GM12801 (cell line): Measurements from ENCODE around the gene ACSF2.

Experiments used
- TF ChIP-seq, protein P1 (sequence below): IDR thresholded peaks from one replicate; pipeline ENCODE4 v1.5.1; 2011; ENCODE audit warnings: control low read depth; ENCODE audit not compliant: insufficient read length; ENCODE audit errors: extremely low read depth

Gene ACSF2

DNA sequence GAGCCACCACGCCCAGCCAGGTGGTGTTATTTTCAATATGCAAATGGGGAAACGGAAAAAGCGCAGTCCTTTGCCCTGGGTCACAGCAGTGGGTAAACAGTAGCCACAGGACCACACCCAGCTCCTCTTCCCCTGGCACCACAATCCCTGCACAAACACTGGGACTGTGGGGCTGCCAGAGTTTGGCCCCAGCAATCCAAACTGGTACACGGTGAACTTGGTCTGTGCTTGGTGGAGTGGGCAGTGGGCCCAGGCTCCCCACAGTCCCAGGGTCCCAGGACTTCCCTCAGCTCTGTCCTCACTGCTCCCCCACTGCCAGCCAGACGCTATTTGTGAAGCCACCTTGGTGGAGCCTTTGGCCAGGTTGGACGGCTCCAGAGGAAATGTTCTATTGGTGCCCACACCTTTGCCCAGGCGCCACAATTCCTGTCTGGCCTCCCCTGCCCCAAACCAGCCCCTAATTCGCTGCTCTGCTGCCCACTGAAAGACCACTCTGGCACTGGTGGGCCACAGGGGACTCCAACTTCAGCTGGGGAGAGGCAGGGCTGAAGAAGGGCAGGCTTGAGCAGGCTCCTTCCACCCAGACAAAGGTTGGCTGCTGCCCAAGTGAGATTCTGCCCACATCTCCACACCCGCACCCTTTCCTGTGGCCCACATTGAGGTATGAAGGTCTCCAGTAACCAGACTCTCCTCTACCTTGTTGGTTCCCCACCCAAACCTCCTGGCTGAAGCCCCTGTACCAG lies 40.5 kb downstream of the ACSF2 start:
- TF ChIP-seq, protein P1, sequence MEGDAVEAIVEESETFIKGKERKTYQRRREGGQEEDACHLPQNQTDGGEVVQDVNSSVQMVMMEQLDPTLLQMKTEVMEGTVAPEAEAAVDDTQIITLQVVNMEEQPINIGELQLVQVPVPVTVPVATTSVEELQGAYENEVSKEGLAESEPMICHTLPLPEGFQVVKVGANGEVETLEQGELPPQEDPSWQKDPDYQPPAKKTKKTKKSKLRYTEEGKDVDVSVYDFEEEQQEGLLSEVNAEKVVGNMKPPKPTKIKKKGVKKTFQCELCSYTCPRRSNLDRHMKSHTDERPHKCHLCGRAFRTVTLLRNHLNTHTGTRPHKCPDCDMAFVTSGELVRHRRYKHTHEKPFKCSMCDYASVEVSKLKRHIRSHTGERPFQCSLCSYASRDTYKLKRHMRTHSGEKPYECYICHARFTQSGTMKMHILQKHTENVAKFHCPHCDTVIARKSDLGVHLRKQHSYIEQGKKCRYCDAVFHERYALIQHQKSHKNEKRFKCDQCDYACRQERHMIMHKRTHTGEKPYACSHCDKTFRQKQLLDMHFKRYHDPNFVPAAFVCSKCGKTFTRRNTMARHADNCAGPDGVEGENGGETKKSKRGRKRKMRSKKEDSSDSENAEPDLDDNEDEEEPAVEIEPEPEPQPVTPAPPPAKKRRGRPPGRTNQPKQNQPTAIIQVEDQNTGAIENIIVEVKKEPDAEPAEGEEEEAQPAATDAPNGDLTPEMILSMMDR: no peak

GRCh38 chr17:50467114-50467854 lies 41.3 kb downstream of the ACSF2 start:
- TF ChIP-seq, protein P1: no peak

- TF ChIP-seq, protein P1: no peak
Observed at GRCh38 chr17:50467855-50468303, 41.9 kb downstream of the ACSF2 start.

DNA sequence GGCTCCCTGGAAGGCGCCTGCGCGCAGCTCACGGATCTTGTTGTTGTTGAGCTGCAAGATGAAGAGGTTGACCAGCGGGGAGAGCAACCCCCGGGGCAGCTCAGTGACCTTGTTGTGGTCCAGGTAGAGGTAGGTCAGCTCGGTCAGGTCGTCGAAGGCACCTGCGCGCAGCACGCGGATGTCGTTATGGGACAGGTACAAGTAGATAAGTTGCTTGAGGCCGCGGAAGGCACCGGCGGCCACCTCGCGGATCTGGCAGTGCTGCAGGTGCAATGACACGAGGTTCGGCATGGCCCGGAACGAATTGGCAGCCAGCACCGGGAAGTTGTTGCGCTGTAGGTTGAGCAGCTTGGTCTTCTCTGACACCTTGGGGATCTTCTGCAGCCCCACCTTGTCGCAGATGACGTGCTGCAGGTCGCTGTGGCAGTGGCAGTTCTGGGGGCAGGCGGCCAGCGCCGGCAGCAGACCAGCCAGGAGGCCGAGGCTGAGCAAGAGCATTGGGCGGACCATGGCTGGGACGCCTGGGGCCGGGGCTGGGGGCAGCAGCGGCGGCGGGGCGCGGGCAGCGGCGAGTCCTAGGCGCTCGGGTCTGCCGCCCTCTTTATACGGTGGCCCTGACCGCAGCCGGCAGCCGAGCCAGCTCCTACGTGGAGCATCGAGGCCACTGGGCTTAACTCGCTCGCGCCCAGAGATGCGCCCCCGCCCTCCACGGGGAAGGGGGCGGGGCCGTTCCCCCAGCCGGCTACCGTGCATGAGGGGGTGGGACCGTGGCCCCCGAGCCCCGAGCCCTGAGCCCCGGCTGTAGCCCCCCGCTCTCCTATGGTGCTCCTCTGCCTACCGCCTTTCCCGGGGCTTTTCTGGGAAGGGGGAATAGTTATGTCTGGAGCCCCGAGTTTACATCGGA lies 42.5 kb downstream of the ACSF2 start, which contains the start of gene CHAD:
CHAD (minus strand) TSS at position 577 of the 904 bp plus-strand sequence; CDS start at position 510, 67 bp downstream.
- TF ChIP-seq, protein P1: no peak

DNA sequence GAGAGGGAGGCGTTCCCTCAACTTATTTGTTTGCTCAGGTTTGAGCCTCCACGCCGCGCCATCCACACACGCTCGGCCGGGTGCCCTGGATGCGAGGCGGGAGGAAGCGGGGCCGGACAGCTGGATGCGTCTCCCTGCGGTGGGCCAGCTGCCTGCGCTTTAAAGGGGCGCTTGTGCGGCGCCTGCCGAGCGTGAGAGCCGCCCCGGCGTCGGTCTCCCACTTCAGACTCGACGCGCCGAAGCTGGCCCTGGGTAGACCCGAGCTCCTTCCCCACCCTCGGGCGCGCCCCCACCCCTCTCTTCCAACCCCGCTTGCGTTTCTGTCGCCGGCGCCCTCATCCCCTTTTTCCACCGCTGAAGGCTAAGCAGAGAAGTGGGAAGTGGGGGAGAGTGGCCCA lies 43.2 kb downstream of the ACSF2 start:
- TF ChIP-seq, protein P1: no peak

- TF ChIP-seq, protein P1: no peak
Observed at GRCh38 chr17:50469671-50470305, 43.8 kb downstream of the ACSF2 start.

GRCh38 chr17:50470426-50470825 lies 44.4 kb downstream of the ACSF2 start:
- TF ChIP-seq, protein P1: no peak
